ENCODE data around the gene MAFG. TPM values are rescaled to one million over a fixed set of nuclear protein-coding genes. Genes with fewer than 3 reads are reported as not detected.
A peak's percentile ranks its signal among the peaks of the same experiment; 100 is the strongest.

MAFG gene
- total and polyA plus RNA-seq, 9 of the 15 experiments (the other 6 are each of a cell fraction or from before 2014, with no cell fraction given) = 1.1 to 58.1 (median 24.9) TPM

DNA sequence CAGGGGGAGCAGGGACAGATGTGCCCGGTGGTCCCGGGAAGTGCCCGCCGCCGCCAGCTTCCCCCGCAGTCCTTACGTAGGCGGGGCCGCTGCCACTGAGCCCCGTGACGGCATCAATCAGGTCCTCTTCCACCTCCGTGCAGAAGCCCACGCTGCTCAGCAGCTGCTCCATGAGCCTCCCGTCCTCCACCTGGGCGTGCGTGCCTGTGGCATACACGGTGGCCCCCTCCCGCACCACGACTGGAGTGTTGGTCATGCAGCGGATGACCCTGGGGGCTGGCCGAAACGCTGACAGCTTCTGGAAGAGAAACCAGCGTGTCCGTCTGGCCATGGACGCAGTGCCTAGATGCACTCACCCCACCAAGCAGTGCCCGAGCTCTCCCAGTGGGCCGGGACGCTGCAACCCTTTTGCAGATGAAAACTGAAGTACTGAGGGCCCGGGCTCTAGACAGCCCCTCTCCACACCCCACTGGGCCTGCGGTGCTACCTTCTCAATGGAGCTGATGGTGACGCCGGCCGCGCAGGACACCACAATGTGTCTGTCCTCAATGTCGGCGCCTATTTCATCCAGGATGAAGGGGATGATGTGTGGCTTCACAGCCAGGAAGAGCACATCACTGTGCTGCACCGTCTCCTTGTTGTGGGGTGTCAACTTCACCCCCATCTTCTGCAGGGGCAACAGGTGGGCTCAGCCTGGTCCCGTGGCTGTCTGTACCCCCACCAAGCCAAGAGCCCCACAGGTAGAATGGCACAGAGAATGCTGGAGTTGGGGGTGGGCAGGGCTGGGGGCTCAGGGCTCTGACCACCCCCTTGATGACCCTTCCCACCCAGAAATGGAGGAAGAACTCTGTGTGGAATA is 7.5 kb upstream of the MAFG start (continued):
- TF ChIP-seq, protein P1, sequence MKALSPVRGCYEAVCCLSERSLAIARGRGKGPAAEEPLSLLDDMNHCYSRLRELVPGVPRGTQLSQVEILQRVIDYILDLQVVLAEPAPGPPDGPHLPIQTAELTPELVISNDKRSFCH (CRISPR knock-in tag; IDR thresholded peaks at IDR 0.05) = no peak
- TF ChIP-seq, protein P1 (tag; IDR thresholded peaks at IDR 0.05) = no peak
- TF ChIP-seq KDM5B (IDR thresholded peaks at IDR 0.05; ENCODE audit: insufficient replicate concordance, low read depth, low read length) (peak; percentile 39), HCFC1 (IDR thresholded peaks at IDR 0.05; ENCODE audit: low read depth, low read length) (no peak), RBM22 (IDR thresholded peaks at IDR 0.05; ENCODE audit: low read depth, low read length, poor library complexity, severe bottlenecking) (peak; percentile 20), MAZ (CRISPR knock-in tag; conservative IDR thresholded peaks at IDR 0.05 in 1 of 2, IDR thresholded peaks at IDR 0.05 in 1 of 2) (no peak), IFI16 (CRISPR knock-in tag; IDR thresholded peaks at IDR 0.05) (no peak)
- TF ChIP-seq, protein P2, sequence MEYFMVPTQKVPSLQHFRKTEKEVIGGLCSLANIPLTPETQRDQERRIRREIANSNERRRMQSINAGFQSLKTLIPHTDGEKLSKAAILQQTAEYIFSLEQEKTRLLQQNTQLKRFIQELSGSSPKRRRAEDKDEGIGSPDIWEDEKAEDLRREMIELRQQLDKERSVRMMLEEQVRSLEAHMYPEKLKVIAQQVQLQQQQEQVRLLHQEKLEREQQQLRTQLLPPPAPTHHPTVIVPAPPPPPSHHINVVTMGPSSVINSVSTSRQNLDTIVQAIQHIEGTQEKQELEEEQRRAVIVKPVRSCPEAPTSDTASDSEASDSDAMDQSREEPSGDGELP (CRISPR knock-in tag; IDR thresholded peaks at IDR 0.05; ENCODE audit: borderline replicate concordance) = 0 out of 2 replicates have a peak, but pooled peaks have one; percentile 17
